Esophagus muscularis mucosa (tissue), 4 donors: Measurements from ENCODE around the gene SYNDIG1. TPM values are rescaled to one million over a fixed set of nuclear protein-coding genes. Genes with fewer than 3 reads are reported as not detected.

ENCODE experiments used
- DNase-seq: peaks from one replicate; pipeline ENCODE4 v3.0.0-alpha.2; 2017; ENCODE audit errors: extremely low spot score
- H3K27ac ChIP-seq, 4 donors: fragments of 200-600 bp; sonication (generic); replicated peaks in 1 of 4; 1 replicate in 3 of 4; 2 replicates in 1 of 4; pipeline ENCODE4 v1.5.1; 2016 to 2019; ENCODE audit warnings: mild to moderate bottlenecking in 1 of 4
- H3K27me3 ChIP-seq, 4 donors: fragments of 200-600 bp; sonication (generic); one replicate each; pipeline versions ENCODE4 v1.5.1 to v1.6.0; 2016 to 2019
- H3K36me3 ChIP-seq, 4 donors: fragments of 200-600 bp; sonication (generic); one replicate each; pipeline ENCODE4 v1.5.1; 2016 to 2019
- H3K4me1 ChIP-seq, 4 donors: fragments of 200-600 bp; sonication (generic); one replicate each; pipeline ENCODE4 v1.5.1; 2016 to 2019
- H3K4me3 ChIP-seq, 4 donors: fragments of 200-600 bp; sonication (generic); 1 replicate in 2 of 4; 2 replicates in 2 of 4; pipeline ENCODE4 v1.5.1; 2016 to 2019; ENCODE audit warnings: mild to moderate bottlenecking in 4 of 4, moderate library complexity in 1 of 4
- H3K9me3 ChIP-seq, 4 donors: fragments of 200-600 bp; sonication (generic); 1 replicate in 3 of 4; 2 replicates in 1 of 4; pipeline ENCODE4 v1.5.1; 2016 to 2019
- EP300 ChIP-seq: sonication (generic); formaldehyde crosslinking; IDR thresholded peaks from one replicate; pipeline ENCODE4 v1.6.1; 2017; ENCODE audit warnings: antibody characterized with exemption
- POLR2A ChIP-seq: fragments of 450-650 bp; IDR thresholded peaks from one replicate; pipeline ENCODE4 v1.6.1; 2017; ENCODE audit warnings: antibody characterized with exemption, moderate library complexity, mild to moderate bottlenecking, low read depth
- POLR2AphosphoS5 ChIP-seq, 2 donors: sonication (generic); formaldehyde crosslinking; IDR thresholded peaks; one replicate each; pipeline ENCODE4 v1.6.1; 2017; ENCODE audit warnings: antibody characterized with exemption in 2 of 2
- WGBS: methylation state at CpG from one replicate; pipeline ENCODE4 v1.1.5; 2018; 5-methylcytosine and 5-hydroxymethylcytosine counted together
- intact Hi-C: fragments of 100-400 bp; cut with DNase I; formaldehyde crosslinking; loops from one replicate; pipeline ENCODE4 v1.15.1; 2023
- total RNA-seq, 4 donors: library from RNA; depleted of rRNA; stranded (reverse); fragments of >200 nt; gene quantifications; one replicate each; pipeline versions ENCODE4 v1.1.0 to v1.2.1, GENCODE V29; 2016
- TF ChIP-seq, protein P1 (sequence below), 3 experiments: fragments of 200-600 bp in 2 of 3; fragments of 450-650 bp in 1 of 3; sonication (generic) in 2 of 3; IDR thresholded peaks; one replicate each; pipeline ENCODE4 v1.5.1; 2017 to 2019; ENCODE audit warnings: antibody characterized with exemption in 3 of 3, mild to moderate bottlenecking in 2 of 3, moderate library complexity in 1 of 3

The SYNDIG1 gene
- total RNA-seq, 4 donors from 2014 or later: not detected

DNA sequence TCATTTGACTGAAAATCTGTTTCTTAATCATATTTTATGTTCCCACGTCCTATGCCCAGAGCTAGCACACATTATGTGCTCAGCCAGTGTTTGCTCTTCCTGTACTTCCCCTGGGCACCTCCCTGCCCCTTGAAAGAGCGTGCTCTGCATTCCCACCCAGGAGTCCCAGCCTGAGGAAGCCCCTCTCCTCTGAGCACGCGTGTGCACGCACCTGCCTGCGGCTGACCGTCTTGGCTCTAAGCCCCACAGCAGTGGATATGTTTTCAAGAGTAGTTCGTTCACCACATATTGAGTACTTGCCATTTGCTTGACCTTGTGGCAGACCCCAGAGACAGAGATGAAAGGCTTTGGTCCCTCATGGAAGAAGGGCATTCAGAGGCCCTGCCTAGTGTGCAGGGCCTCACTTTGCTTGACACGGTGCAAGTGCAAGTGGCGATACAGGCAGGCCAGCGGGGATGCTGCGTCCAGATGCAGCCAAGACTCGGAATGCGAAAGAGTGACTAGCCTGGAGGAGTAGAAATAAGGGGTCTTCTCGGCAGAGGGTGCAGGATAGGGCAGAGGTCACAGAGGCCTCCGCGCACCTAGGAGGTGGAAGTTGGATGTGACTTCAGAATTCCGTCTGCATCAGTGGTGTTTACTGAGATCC is 14.1 kb downstream of the SYNDIG1 start:
- Histone ChIP-seq H3K27ac (no peak overlapping the region), H3K4me3 (no peak overlapping the region), H3K4me1 (peaks cover 0 to 1% (median 0%) of the 10 kb centered on the region in 4 donors), H3K36me3 (no peaks in the 10 kb centered on the region), H3K9me3 (no peaks in the 10 kb centered on the region), H3K27me3 (peaks cover 0 to 28% (median 0%) of the 10 kb centered on the region in 4 donors)
- TF ChIP-seq EP300: no peak
- TF ChIP-seq, protein P1, sequence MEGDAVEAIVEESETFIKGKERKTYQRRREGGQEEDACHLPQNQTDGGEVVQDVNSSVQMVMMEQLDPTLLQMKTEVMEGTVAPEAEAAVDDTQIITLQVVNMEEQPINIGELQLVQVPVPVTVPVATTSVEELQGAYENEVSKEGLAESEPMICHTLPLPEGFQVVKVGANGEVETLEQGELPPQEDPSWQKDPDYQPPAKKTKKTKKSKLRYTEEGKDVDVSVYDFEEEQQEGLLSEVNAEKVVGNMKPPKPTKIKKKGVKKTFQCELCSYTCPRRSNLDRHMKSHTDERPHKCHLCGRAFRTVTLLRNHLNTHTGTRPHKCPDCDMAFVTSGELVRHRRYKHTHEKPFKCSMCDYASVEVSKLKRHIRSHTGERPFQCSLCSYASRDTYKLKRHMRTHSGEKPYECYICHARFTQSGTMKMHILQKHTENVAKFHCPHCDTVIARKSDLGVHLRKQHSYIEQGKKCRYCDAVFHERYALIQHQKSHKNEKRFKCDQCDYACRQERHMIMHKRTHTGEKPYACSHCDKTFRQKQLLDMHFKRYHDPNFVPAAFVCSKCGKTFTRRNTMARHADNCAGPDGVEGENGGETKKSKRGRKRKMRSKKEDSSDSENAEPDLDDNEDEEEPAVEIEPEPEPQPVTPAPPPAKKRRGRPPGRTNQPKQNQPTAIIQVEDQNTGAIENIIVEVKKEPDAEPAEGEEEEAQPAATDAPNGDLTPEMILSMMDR (IDR thresholded peaks at IDR 0.05): no peak
- TF ChIP-seq POLR2AphosphoS5 (IDR thresholded peaks at IDR 0.05): no peak
- no peak for TF ChIP-seq POLR2A
- intact Hi-C loops: no loop called here
- no peak for DNase-seq
- WGBS: 82% methylated on average over 18 of the region's 18 CpGs

- TF ChIP-seq EP300 (no peak), POLR2A (no peak), POLR2AphosphoS5 (IDR thresholded peaks at IDR 0.05) (no peak)
- TF ChIP-seq, protein P1 (IDR thresholded peaks at IDR 0.05): no peak
- Histone ChIP-seq H3K36me3 (no peaks in the 10 kb centered on the region), H3K4me3 (no peak overlapping the region), H3K9me3 (no peaks in the 10 kb centered on the region), H3K4me1 (no peaks in the 10 kb centered on the region), H3K27ac (no peak overlapping the region), H3K27me3 (peaks cover 0 to 27% (median 0%) of the 10 kb centered on the region in 4 donors)
- DNase-seq: no peak
- intact Hi-C loops: no loop called here
- WGBS: 80% methylated on average over 8 of the region's 8 CpGs
Observed at GRCh38 chr20:24484081-24484450, 14.6 kb downstream of the SYNDIG1 start.

DNA sequence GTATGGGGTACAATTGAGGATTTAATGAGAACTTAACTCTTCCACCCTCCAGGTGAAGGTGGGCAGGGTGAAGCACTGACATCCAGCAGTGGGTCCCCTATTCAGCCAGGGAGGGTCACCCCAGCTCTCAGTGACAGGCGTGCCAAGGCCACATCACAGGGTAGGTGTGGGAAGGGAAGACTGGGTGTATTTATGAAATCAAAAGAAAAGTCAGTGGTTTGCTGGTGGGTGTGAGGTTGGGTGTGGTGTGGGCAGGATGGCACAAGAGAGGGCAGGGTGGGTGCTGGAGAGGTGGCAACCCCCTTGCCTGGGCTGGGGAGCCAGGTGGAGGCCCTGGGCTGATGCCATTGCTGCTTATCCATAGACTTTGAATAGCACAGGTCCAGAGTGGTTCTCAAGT is 16.6 kb downstream of the SYNDIG1 start:
- intact Hi-C loops: no loop called here
- Histone ChIP-seq H3K27ac (no peak overlapping the region), H3K27me3 (peaks cover 0 to 17% (median 0%) of the 10 kb centered on the region in 4 donors), H3K4me3 (no peak overlapping the region), H3K9me3 (no peaks in the 10 kb centered on the region), H3K36me3 (no peaks in the 10 kb centered on the region), H3K4me1 (no peaks in the 10 kb centered on the region)
- 92% methylated on average over 1 of the region's 1 CpG for WGBS
- no peak for TF ChIP-seq EP300
- TF ChIP-seq, protein P1 (IDR thresholded peaks at IDR 0.05): no peak
- no peak for TF ChIP-seq POLR2AphosphoS5 (IDR thresholded peaks at IDR 0.05)
- no peak for TF ChIP-seq POLR2A
- DNase-seq: no peak

GRCh38 chr20:24487240-24487639 is 17.8 kb downstream of the SYNDIG1 start:
- 54% methylated on average over 4 of the region's 4 CpGs for WGBS
- intact Hi-C loops: no loop called here
- no peak for TF ChIP-seq POLR2AphosphoS5 (IDR thresholded peaks at IDR 0.05)
- no peak for TF ChIP-seq POLR2A
- TF ChIP-seq, protein P1 (IDR thresholded peaks at IDR 0.05): no peak
- TF ChIP-seq EP300: no peak
- DNase-seq: no peak
- Histone ChIP-seq H3K36me3 (no peaks in the 10 kb centered on the region), H3K27me3 (peaks cover 0 to 17% (median 0%) of the 10 kb centered on the region in 4 donors), H3K4me3 (no peak overlapping the region), H3K27ac (no peak overlapping the region), H3K9me3 (no peaks in the 10 kb centered on the region), H3K4me1 (peaks cover 0 to 4% (median 0%) of the 10 kb centered on the region in 4 donors)

DNA sequence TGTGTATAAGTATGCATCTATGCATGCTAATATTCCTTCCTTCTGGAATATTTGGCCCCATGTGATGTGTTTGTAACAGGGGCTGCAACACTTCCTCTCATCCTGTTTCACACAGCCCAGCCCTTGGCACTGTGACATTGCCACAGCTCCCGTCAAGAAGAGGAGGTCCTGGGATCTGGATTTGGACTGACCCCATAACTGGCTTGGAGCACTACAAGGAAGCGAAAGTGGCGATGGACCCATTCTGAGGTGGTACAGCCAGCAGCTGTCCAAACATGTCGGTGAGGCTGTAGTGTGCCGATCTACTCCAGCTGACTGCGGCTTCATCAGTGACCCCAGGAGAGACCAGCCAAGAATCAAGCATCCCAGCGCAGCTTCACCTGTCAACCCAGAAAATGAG is 18.2 kb downstream of the SYNDIG1 start:
- H3K9me3 ChIP-seq: no peaks in the 10 kb centered on the region
- no peak overlapping the region for H3K4me3 ChIP-seq
- 69% methylated on average over 5 of the region's 7 CpGs for WGBS
- no peak overlapping the region for H3K27ac ChIP-seq
- peaks cover 0 to 17% (median 0%) of the 10 kb centered on the region in 4 donors for H3K27me3 ChIP-seq
- H3K4me1 ChIP-seq: peaks cover 0 to 4% (median 0%) of the 10 kb centered on the region in 4 donors
- no peak for TF ChIP-seq POLR2AphosphoS5 (IDR thresholded peaks at IDR 0.05)
- TF ChIP-seq, protein P1 (IDR thresholded peaks at IDR 0.05): no peak
- TF ChIP-seq EP300: no peak
- TF ChIP-seq POLR2A: no peak
- H3K36me3 ChIP-seq: no peaks in the 10 kb centered on the region
- intact Hi-C loops: no loop called here
- DNase-seq: no peak
